ENCODE measurements around the gene SNCA. TPM values are rescaled to one million over a fixed set of nuclear protein-coding genes. Genes with fewer than 3 reads are reported as not detected.

SNCA gene
- total RNA-seq, 1 donor from 2014 or later = 33.6 TPM

DNA sequence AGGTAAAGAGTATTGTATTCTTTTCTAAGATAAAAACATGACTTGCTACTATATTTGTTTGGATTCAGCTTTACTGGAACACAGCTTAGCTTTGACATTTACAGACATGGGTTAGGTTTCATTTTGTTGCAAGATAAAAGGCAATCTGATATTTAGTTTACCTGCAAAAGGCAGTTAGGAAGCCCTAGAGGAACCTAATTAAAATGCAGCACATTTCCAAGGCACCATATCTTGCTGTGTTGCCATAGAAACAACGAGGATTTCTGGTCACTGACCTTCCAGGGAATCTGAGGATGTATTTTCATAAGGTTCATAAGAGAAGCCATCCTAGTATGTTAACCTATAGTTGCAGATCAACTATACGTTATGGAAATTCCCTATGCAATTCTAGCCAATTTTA, 116.0 kb downstream of the SNCA start:
- intact Hi-C loops (cut with DNase I) = no loop called here
- no peak for DNase-seq (ENCODE audit: low spot score)

DNA sequence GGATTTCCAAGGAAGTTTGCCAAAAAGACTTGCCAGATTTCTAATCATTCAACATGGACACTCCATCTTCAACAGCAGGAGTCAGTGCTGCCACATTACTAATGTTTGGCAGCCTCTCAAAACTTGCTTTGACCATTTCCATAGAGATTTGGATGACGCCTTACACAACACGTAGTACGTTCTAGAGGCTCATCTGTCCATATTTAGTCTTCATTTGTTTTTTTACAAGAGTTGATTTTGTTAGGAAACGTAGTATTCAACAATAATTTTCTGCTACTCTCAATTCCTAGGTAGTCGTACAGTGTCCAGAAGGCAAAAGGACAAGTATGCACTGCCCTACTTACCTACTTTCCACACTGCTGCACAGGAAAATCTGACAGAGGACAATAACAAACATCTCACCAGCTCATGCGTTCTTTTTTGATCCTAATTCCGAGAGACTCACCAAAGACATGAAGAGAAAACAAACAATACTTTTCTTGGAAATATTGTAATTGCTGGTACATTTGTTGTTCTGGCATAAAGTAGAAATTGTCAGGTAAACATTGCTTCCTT, 117.3 kb downstream of the SNCA start:
- intact Hi-C loops (cut with DNase I) = no loop called here

DNA sequence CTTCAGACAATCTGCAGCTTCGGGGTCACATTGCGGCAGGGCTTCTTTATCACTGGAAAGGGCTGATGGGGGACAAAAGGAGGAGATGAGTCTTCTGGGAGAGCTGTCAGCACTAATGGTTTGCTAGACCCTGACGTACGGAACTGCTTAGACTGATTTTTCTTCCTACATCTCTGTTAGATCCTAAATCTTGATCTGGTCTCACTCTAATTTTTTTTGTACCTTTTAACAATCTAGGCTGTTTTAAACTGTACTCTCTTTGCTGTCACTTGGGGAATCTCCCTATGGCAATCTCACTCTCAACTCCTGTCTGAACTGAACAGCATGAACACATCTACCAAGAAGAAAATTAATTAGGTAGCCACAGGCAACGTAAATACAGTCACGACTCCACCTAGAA, 120.1 kb downstream of the SNCA start:
- intact Hi-C loops (cut with DNase I) = no loop called here
- DNase-seq (ENCODE audit: low spot score) = no peak

More for the DNA sequence above, 117.3 kb downstream of the SNCA start:
- no peak for DNase-seq (ENCODE audit: low spot score)

DNA sequence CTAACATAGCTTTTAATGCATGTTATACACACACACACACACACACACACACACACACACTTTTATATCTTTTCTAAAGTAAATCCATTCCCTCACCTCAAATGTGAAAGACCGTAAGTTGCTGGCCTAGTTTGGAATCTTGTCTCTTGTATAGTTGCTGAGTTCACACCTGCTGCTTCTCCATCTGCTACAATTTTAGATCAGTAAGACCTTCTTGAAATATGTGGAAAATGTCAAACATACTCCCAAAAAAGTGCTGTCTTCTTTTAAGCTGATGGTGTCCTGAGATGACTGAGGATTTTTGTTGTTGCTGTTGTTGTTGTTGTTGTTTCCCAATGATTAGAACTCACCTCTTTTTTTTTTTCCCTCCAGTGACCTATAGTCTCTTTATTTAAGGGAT, 121.3 kb downstream of the SNCA start:
- intact Hi-C loops (cut with DNase I) = no loop called here
- no peak for DNase-seq (ENCODE audit: low spot score)

DNA sequence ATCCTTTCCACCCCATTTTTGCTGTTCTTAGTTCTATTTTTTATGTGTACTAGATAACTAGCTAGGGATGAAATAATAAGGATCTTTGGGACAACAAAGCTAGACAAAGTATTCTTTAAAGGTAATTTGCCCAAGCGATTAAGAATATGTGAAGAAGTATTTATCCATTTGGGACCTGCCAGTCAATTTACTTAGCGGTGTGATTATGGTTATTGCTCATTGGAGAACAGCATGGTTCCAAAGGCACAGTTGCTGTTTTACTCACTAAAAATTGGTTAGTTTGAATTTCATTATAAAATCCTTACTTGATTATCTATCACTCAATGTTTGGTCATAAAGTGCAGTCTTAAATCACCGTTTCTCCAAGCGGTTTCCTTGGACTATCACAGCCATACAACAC, 124.1 kb downstream of the SNCA start:
- no peak for DNase-seq (ENCODE audit: low spot score)
- intact Hi-C loops (cut with DNase I) = no loop called here

DNA sequence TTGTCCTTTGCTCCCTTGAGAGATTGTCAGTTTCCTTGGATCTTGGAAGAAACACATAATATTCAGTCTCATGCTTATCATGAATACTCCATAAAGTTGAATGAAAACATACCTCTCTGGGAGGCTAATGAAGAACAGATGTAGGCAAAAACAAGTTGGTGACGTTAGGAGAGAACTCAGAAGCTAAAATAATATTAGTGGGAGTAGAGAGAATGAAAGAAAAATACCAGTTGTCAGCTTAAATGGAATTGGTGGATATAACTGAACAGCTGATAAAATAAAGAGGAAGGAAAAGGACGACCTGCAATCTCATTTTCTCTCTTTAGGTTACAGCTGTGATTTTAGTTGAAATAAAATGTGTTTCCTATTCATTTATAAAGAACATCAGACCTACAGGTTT, 124.8 kb downstream of the SNCA start:
- intact Hi-C loops (cut with DNase I) = no loop called here

DNA sequence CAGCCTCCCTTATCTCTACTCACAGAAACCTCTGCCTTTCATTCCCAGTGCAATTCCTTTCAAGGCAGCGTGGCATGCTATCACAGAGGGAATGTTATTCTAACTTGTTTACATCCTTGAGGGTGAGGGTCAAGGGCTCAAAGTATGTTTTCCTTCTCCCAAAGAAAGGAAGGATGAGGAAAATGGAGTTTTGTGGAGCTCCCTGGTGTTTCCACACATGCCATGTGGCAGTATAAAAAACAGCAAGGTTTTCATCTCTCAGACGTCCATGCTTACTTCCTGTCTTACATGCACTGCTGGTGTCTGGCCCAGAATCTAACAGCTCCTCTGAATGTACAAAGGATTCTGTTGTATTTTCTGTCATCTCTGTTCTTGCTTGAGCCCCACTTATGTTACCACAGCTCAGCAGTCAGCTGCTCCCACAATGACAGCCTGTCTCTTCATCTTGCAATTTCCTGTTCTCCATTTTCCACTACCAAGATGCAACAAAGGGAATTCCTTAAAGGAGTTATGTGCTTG, 128.0 kb downstream of the SNCA start:
- intact Hi-C loops (cut with DNase I) = no loop called here
- no peak for DNase-seq (ENCODE audit: low spot score)

More for the DNA sequence above, 124.8 kb downstream of the SNCA start:
- DNase-seq (ENCODE audit: low spot score) = no peak

DNA sequence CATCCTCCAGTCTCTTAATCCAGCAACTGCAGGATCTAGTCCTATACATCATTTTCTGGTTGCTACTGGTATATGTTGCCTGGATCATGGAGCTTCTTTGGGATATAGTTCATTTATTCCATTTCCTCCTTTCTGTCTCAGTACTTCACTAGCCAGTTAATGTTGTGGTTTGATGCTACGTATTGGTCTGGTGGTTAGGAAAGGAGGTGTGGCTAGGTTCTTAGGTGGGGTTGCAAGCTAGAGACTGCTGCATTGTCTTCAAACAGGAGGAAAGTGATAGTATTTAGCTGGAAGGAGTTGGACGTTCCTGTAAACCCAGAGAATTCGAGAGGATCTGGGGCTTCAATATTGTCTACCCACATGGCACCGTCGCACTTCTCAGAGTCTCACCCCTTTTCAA, 129.5 kb downstream of the SNCA start:
- DNase-seq (ENCODE audit: low spot score) = no peak
- intact Hi-C loops (cut with DNase I) = no loop called here

DNA sequence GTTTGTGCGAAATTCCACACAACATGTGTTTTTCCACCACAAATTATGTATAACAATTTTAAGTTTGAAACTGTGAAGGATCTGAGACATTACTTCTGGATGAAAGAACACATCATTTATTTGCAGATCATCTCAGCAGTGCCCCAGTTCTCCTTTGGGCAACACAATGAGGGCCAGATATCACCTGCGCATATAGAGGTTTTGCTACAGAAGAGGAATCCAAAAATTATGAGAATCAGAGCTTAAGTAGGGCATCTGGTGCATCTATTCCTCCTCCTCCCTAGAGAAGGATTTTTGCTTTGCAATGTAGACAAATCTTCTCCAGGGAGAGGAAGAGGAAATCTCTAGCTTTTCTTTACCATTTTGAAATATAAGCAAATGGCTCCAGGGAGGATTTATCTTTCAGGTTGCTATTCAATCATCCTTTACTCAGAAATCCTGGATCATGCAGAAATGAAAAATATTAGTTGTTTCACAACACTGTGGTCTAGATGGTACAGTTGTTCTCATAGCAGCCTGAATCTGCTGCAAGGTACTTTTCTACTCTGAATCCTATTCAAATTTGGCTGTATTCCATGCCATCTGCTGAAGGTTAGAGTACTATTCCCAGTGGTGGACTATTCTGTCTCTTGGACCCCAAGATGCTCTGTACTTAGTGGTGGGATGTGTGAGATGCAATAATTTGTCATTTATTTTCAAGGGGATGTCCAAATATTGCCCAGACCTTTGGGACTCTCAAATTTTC, 132.1 kb downstream of the SNCA start:
- no peak for DNase-seq (ENCODE audit: low spot score)
- intact Hi-C loops (cut with DNase I) = no loop called here

DNA sequence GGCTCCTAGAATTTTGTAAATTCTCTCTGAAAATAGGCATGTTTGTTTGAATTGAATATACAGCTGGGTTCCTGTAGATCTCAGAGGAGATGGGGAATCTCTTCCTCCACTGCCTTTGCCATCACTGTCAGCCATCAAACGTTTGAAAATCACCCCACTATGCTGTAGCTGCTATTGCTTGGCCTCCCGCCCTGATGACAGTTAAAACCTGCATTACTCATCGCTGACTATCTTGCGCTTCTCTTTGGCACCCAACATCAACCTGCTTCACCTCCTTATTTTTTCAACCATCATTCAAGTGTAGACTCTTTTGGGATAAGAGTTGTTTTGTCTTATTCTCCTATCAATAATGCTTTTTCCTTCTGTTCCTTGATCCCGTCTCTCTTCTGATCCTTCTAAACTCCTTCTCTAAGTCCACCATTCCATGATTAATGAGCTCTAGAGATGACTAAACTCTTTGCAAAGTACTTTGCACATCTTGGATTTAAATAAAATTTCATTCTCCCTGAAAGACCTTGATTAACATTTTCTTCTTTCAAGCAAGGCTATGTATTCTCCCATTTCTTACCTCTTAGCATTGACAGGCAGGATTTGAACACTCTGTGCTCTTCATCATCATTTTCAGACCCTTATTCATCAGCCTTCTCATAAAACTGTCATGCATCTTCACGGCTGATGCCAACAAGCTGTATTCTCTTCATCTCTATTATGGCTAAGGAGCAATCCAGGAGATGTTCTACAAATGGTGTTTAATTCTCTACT, 133.0 kb downstream of the SNCA start:
- intact Hi-C loops (cut with DNase I) = no loop called here

DNA sequence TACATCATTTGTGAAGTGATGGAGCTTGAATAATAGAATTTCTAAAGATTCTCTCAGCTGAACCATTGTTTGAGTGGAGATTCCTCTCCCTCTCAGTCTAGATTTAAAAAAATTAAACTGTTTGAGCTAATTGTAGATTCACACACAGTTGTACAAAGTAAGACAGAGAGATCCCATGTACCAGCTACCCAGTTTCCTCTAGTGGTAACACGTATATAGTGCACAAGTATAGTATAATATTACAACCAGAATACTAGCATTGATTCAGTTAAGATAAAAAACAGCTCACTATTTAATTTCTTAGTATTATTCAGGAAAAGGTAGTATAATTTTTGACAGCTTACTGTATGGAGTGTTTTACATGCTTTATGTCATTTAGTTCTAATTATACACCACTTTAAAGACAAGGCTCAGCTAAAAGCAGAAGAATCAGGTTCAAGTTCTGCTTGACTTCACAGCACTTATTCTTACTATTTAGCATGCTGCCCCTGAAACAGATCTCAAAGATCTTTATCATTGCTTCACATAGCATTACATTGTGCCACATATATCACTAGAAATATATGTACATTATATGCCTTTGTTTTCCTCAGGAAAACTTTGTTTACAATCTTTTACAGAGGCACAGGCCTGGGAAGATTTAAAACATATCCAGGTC, 136.1 kb downstream of the SNCA start:
- intact Hi-C loops (cut with DNase I) = no loop called here
- no peak for DNase-seq (ENCODE audit: low spot score)

More for the DNA sequence above, 133.0 kb downstream of the SNCA start:
- no peak for DNase-seq (ENCODE audit: low spot score)

DNA sequence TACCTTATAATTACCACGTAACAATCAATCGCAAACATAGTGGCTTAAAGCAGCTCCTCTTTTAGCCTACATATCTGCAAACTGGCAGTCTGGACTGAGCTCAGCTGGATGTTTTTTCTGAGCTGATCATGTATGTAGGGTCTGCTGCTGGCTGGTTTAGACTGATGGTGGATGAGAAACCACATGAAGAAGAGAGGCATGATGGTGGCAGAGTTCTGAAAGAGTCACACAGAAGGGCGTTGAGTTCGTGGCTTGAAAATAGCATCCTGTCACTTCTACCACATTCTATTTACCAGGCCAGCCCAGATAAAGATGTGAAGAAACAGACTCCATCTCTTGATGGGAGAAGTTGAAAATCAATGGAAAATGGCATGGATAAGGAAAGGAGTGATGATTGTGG, 151.3 kb downstream of the SNCA start:
- DNase-seq (ENCODE audit: low spot score) = no peak
- intact Hi-C loops (cut with DNase I) = no loop called here

DNA sequence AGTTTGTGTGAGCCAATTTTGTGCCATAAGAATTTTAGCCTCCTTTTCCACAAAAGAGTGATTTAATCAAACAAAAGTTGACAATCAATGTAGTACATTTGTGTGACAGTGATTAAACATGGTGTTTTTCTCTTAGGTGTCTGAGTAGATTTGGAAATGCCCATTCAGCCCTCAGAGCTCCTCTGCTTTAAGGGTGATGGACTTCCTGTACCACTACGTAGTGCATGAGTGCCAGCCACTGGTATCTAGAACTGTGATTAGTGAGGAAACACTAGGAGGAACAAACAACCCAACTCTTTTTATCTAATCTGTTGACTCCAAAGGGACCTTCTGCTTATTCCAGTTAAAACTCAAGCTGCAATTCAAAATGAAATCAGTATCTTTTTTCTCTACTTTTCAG, 151.7 kb downstream of the SNCA start:
- intact Hi-C loops (cut with DNase I) = no loop called here
- no peak for DNase-seq (ENCODE audit: low spot score)

DNA sequence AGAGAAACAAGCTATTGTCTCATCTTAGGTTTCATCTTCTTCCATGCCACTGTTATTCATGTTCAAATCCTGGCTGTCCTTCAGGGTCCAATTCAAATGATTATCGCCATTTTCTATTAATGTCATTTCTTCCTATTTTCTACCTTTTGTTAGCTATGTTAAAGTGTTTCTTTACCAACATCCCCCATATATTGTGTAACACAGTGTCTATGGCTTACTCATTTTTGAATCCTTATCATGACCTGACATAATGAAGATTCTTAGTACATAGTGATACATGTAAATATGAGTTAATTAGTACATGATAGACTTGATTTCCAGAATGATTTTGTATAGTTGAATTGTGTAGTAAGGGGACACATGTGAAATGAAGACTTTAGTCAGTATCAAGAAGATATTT, 152.4 kb downstream of the SNCA start:
- intact Hi-C loops (cut with DNase I) = no loop called here
- DNase-seq (ENCODE audit: low spot score) = no peak

DNA sequence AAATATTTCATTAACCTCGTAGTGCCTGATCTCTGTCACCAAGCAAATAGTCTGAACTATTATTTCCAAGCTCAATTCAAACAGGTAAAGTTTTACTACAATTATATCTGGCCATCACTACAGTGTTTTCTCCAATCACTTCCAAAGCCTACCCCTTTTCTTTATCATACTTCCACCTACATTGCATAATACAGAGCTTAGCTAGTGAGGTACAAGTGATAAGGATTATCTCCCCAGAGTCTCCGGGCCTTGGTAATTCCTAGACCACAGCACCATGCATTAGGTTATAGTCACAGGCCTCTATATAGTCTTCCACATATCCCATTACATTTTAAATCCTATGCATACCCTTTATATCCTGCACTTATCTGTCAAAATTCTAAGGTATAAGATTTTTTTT, 154.2 kb downstream of the SNCA start:
- no peak for DNase-seq (ENCODE audit: low spot score)
- intact Hi-C loops (cut with DNase I) = no loop called here

DNA sequence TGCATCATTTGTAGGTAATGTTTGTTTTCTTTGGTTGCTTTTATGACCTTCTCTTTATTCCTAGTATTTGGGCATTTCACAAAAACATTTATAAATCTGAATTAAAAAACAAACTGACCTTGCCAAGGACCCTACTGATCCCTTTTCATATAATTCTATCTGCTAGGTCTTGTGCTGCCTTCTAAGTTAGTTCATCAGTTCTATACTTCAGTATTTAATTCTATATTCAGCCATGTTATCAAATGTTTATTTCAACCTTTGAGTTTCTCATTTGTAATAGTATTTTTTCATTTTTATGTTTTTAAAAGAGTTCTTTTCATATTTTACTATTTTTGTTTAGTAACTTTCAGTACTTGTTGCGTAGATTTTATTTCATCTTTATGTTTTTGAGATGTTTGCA, 155.3 kb downstream of the SNCA start:
- DNase-seq (ENCODE audit: low spot score) = no peak
- intact Hi-C loops (cut with DNase I) = no loop called here

DNA sequence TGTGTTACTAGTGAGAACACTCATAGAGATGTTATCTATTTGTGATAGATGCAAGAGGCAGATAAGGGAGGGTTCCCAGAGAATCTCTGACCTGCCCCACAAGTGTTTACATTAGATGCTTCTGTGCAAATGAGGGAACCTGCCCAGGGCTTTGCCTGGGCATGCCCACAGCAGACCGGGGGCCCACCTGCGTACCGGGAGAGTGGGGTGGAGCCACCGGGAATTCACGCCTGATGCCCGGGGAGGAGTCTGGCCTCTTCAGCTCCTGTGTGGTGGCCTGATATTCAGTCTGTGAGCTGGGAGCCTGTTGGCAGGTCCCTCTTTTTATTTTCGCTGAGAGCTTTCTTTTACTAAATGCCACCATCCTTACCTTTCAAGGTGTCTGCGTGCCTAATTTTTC, 155.7 kb downstream of the SNCA start:
- no peak for DNase-seq (ENCODE audit: low spot score)
- intact Hi-C loops (cut with DNase I) = no loop called here

DNA sequence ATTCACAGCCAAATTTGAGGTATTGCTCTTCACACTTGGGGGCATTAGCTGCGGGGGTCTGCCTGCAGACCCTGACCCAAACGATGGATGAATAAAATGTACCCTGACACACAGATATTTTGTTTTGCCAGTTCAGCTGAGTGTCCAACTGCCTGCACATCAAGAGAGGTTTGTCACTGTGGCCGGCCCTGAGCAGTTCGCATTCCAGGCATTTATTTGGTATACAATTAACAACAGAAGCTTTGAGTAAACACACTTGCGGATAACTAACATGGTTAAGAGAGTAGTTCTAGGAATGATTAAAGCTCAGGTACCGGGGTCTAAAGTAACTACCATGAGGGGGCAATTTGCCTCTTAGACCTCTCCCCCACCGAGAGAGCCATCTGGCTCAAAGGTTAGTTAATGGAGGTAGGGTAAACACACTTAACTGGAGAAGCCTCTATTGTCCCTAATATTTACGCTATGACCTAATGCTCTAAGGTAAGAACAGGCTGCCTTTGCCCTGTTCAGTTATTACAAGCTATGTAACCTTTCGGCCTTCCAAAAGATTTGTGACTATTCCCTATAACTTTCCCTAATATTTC, 162.0 kb downstream of the SNCA start:
- DNase-seq (ENCODE audit: low spot score) = no peak
- intact Hi-C loops (cut with DNase I) = no loop called here

Data from cardiac septum (tissue), 1 donor.